ENCODE measurements around the gene OR2S2. TPM values are rescaled to one million over a fixed set of nuclear protein-coding genes. Genes with fewer than 3 reads are reported as not detected.

Gene OR2S2
- total and polyA plus RNA-seq, 7 donors = not detected

GRCh38 chr9:35976726-35977125, 18.8 kb upstream of the OR2S2 start:
- Histone ChIP-seq H3K4me3 (no peak overlapping the region), H3K36me3 (no peaks in the 10 kb centered on the region), H3K4me1 (peaks cover 0 to 4% (median 0%) of the 10 kb centered on the region in 4 donors), H3K27me3 (peaks cover 0 to 25% (median 17%) of the 10 kb centered on the region in 3 donors), H3K9me3 (peaks cover 0 to 12% (median 5%) of the 10 kb centered on the region in 4 donors), H3K27ac (no peak overlapping the region)
- WGBS, 2 donors = 62 to 92% methylated on average over 1 of the region's 1 CpG
- intact Hi-C loops (cut with DNase I) = no loop called here
- TF ChIP-seq CTCF (IDR thresholded peaks at IDR 0.05) (no peak), EP300 (IDR thresholded peaks at IDR 0.05) (no peak), POLR2A (IDR thresholded peaks at IDR 0.05) (no peak), POLR2AphosphoS5 (IDR thresholded peaks at IDR 0.05) (no peak)
- DNase-seq = no peak

- 98% methylated on average over 1 of the region's 1 CpG for whole genome bisulfite sequencing, 2 donors
- H3K36me3 ChIP-seq = no peaks in the 10 kb centered on the region
- peaks cover 0 to 12% (median 5%) of the 10 kb centered on the region in 4 donors for H3K9me3 ChIP-seq
- no peak overlapping the region for H3K4me3 ChIP-seq
- intact Hi-C loops (cut with DNase I) = no loop called here
- no peak for DNase-seq
- peaks cover 0 to 32% (median 17%) of the 10 kb centered on the region in 3 donors for H3K27me3 ChIP-seq
- peaks cover 0 to 4% (median 0%) of the 10 kb centered on the region in 4 donors for H3K4me1 ChIP-seq
- no peak for TF ChIP-seq POLR2AphosphoS5 (IDR thresholded peaks at IDR 0.05)
- no peak for TF ChIP-seq EP300 (IDR thresholded peaks at IDR 0.05)
- TF ChIP-seq CTCF (IDR thresholded peaks at IDR 0.05) = no peak
- no peak for TF ChIP-seq POLR2A (IDR thresholded peaks at IDR 0.05)
- H3K27ac ChIP-seq = no peak overlapping the region
These were observed 16.8 kb upstream of the OR2S2 start for GRCh38 chr9:35974800-35975199.

GRCh38 chr9:35972093-35972492, 14.1 kb upstream of the OR2S2 start:
- 22 to 76% methylated on average over 35 of the region's 35 CpGs for WGBS, 2 donors
- H3K27me3 ChIP-seq = peaks cover 0 to 32% (median 17%) of the 10 kb centered on the region in 3 donors
- no peak for DNase-seq
- intact Hi-C loops (cut with DNase I) = no loop called here
- TF ChIP-seq POLR2A (IDR thresholded peaks at IDR 0.05) = no peak
- no peak for TF ChIP-seq CTCF (IDR thresholded peaks at IDR 0.05)
- TF ChIP-seq EP300 (IDR thresholded peaks at IDR 0.05) = no peak
- no peak for TF ChIP-seq POLR2AphosphoS5 (IDR thresholded peaks at IDR 0.05)
- H3K27ac ChIP-seq = no peak overlapping the region
- peaks cover 0 to 12% (median 5%) of the 10 kb centered on the region in 4 donors for H3K9me3 ChIP-seq
- no peaks in the 10 kb centered on the region for H3K36me3 ChIP-seq
- H3K4me3 ChIP-seq = peak overlapping the region in 2 of 4 donors; percentile 17 to 21
- H3K4me1 ChIP-seq = peaks cover 0 to 4% (median 0%) of the 10 kb centered on the region in 4 donors

- DNase-seq = no peak
- WGBS, 2 donors = 9 to 47% methylated on average over 2 of the region's 2 CpGs
- H3K27ac ChIP-seq = no peak overlapping the region
- H3K4me3 ChIP-seq = no peak overlapping the region
- no peaks in the 10 kb centered on the region for H3K36me3 ChIP-seq
- H3K4me1 ChIP-seq = peaks cover 0 to 10% (median 5%) of the 10 kb centered on the region in 4 donors
- no peak for TF ChIP-seq POLR2A (IDR thresholded peaks at IDR 0.05)
- no peak for TF ChIP-seq POLR2AphosphoS5 (IDR thresholded peaks at IDR 0.05)
- no peak for TF ChIP-seq EP300 (IDR thresholded peaks at IDR 0.05)
- no peak for TF ChIP-seq CTCF (IDR thresholded peaks at IDR 0.05)
- peaks cover 0 to 10% (median 3%) of the 10 kb centered on the region in 3 donors for H3K27me3 ChIP-seq
- intact Hi-C loops (cut with DNase I) = no loop called here
- H3K9me3 ChIP-seq = no peaks in the 10 kb centered on the region
These were observed 9.1 kb upstream of the OR2S2 start for GRCh38 chr9:35967042-35967441.

- DNase-seq = no peak
- H3K36me3 ChIP-seq = no peaks in the 10 kb centered on the region
- 30 to 41% methylated on average over 4 of the region's 4 CpGs for WGBS, 2 donors
- TF ChIP-seq POLR2A (IDR thresholded peaks at IDR 0.05) (no peak), POLR2AphosphoS5 (IDR thresholded peaks at IDR 0.05) (no peak), EP300 (IDR thresholded peaks at IDR 0.05) (no peak), CTCF (IDR thresholded peaks at IDR 0.05) (no peak)
- intact Hi-C loops (cut with DNase I) = no loop called here
- H3K27ac ChIP-seq = no peak overlapping the region
- peaks cover 0 to 13% (median 6%) of the 10 kb centered on the region in 4 donors for H3K4me1 ChIP-seq
- H3K4me3 ChIP-seq = no peak overlapping the region
- H3K27me3 ChIP-seq = peaks cover 0 to 4% (median 0%) of the 10 kb centered on the region in 3 donors
- no peaks in the 10 kb centered on the region for H3K9me3 ChIP-seq
These were observed 8.5 kb upstream of the OR2S2 start for GRCh38 chr9:35966433-35966832.
